ENCODE measurements around the gene TEX22.
A peak's percentile ranks its signal among the peaks of the same experiment; 100 is the strongest.

Gene TEX22

DNA sequence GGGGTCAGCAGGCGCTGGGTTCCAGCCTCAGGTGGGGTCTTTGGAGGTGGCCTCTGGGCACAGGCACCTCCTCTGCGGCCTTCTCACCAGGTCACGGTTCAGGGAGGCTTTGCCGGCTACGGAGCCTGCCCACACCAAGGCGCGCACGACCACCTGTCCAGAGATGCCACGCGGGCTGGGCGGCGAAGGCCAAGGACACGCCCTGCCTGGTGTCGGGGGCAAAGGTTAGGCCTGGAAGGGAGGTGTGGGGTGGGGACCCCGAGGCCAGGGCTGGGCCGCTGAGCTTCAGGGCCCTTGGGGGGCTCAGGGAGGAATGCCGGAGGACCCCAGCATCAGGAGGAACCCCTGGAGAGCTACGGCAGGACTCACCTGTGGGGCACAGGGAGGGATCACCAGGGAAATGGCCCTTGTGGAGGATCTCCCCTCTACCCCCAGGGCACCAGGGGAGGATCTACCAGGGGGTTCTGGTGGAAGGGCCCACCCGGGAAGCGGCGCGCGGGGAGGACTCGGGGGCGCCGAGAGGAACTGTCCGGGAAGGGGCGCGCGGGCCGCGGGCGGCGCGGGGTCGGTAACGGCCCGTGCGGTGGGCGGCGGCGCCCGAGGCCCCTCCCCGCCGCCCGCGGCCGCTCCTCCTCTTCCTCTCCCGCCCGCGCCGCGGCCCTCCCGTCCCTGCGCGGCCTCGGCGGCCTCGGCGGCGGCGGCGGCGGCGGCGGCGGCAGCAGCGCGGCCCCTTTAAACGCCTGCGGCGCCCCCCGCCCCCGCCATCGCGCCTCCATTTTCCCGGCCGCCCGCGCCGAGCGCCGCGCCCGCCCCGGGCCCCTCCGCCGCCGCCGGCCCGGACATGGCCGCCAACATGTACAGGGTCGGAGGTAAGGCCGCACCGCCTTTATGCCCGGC, 21.1 kb downstream of the TEX22 start, which contains the start of gene MTA1:
MTA1 (plus strand) TSS at position 633 of the 897 bp plus-strand sequence; CDS start at position 842, 209 bp downstream.
- DNase-seq (ENCODE audit: extremely low spot score), result peak; percentile 76
- ChIA-PET CTCF (no interaction called here), POLR2A (interaction anchor here (1.0 kb wide), 1 partner anchor 70 kb away, joined by 7 read pairs; no protein-coding TSS in a partner anchor)
- TF ChIP-seq FOXK2 (IDR thresholded peaks at IDR 0.05), result no peak
- no peak for TF ChIP-seq CTBP1 (IDR thresholded peaks at IDR 0.05; ENCODE audit: borderline replicate concordance)
- TF ChIP-seq, protein P1, sequence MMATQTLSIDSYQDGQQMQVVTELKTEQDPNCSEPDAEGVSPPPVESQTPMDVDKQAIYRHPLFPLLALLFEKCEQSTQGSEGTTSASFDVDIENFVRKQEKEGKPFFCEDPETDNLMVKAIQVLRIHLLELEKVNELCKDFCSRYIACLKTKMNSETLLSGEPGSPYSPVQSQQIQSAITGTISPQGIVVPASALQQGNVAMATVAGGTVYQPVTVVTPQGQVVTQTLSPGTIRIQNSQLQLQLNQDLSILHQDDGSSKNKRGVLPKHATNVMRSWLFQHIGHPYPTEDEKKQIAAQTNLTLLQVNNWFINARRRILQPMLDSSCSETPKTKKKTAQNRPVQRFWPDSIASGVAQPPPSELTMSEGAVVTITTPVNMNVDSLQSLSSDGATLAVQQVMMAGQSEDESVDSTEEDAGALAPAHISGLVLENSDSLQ (IDR thresholded peaks at IDR 0.05), result no peak
- TF ChIP-seq LEF1 (IDR thresholded peaks at IDR 0.05; ENCODE audit: borderline replicate concordance), result no peak
- TF ChIP-seq L3MBTL2 (conservative IDR thresholded peaks at IDR 0.05), result no peak
- no peak for TF ChIP-seq NFRKB (IDR thresholded peaks at IDR 0.05)
- TF ChIP-seq BHLHE40 (IDR thresholded peaks at IDR 0.05; ENCODE audit: borderline replicate concordance), result no peak
- TF ChIP-seq TARDBP (IDR thresholded peaks at IDR 0.05), result no peak
- TF ChIP-seq FOXA1 (IDR thresholded peaks at IDR 0.05), result no peak
- TF ChIP-seq SUZ12 (IDR thresholded peaks at IDR 0.05), result no peak
- no peak for TF ChIP-seq FOXM1 (IDR thresholded peaks at IDR 0.05; ENCODE audit: borderline replicate concordance)
- no peak for TF ChIP-seq SP1 (IDR thresholded peaks at IDR 0.05)
- no peak for TF ChIP-seq ELF4 (IDR thresholded peaks at IDR 0.05)
- TF ChIP-seq ZNF384 (IDR thresholded peaks at IDR 0.05), result no peak
- no peak for TF ChIP-seq HDGF (IDR thresholded peaks at IDR 0.05; ENCODE audit: borderline replicate concordance)
- TF ChIP-seq ARNT (IDR thresholded peaks at IDR 0.05), result no peak

DNA sequence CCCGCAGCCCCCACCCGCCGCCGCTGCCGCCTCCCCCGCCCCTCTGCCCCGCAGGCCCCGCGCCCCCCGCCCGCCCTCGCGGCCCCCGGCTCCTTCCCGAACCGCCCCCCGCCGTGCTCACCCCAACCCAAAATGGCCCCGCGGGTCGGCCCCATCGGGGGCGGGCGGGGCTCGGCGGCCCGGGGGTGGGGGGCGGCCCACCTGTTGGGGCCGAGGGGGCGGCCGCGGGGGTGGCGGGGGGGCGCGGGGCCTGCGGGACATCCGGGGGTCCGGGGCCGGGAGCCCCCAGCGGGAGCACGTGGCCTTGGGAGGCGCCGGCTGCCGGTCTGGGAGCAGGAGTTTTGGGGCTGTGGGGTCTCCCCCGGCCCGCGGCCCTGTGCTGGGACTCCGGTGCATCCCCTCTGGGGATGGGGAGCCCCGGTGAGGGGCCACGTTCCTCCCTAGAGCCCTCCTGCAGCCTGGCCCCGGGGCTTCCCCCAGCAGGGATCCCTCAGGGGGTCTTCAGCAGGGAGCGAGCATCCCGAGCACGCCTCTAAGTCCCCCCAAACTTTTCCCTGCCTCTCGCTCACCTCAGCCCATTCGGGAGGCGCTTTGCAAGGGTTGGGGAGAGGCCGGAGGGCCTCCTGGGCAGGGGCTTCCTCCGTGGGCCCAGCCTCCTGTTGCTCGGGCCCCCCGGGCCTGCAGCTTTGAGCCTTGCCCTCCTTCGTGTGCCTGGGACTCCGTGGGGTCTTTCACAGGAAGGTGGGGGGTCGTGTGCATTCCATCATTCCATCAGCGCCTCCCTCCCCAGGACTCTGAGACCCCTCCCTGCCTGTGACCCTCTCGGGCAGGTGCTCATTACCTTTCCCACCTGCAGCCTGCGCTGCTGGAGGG, 22.0 kb downstream of the TEX22 start:
- CTCF ChIA-PET, result no interaction called here
- peak; percentile 41 for DNase-seq (ENCODE audit: extremely low spot score)
- TF ChIP-seq FOXM1 (IDR thresholded peaks at IDR 0.05; ENCODE audit: borderline replicate concordance) (no peak), ZNF384 (IDR thresholded peaks at IDR 0.05) (no peak), FOXA1 (IDR thresholded peaks at IDR 0.05) (no peak), L3MBTL2 (conservative IDR thresholded peaks at IDR 0.05) (no peak), CTBP1 (IDR thresholded peaks at IDR 0.05; ENCODE audit: borderline replicate concordance) (no peak), ELF4 (IDR thresholded peaks at IDR 0.05) (no peak), SP1 (IDR thresholded peaks at IDR 0.05) (no peak), ARNT (IDR thresholded peaks at IDR 0.05) (no peak), HDGF (IDR thresholded peaks at IDR 0.05; ENCODE audit: borderline replicate concordance) (no peak), FOXK2 (IDR thresholded peaks at IDR 0.05) (no peak), SUZ12 (IDR thresholded peaks at IDR 0.05) (no peak)
- TF ChIP-seq, protein P1 (IDR thresholded peaks at IDR 0.05), result no peak
- POLR2A ChIA-PET, result no interaction called here

DNA sequence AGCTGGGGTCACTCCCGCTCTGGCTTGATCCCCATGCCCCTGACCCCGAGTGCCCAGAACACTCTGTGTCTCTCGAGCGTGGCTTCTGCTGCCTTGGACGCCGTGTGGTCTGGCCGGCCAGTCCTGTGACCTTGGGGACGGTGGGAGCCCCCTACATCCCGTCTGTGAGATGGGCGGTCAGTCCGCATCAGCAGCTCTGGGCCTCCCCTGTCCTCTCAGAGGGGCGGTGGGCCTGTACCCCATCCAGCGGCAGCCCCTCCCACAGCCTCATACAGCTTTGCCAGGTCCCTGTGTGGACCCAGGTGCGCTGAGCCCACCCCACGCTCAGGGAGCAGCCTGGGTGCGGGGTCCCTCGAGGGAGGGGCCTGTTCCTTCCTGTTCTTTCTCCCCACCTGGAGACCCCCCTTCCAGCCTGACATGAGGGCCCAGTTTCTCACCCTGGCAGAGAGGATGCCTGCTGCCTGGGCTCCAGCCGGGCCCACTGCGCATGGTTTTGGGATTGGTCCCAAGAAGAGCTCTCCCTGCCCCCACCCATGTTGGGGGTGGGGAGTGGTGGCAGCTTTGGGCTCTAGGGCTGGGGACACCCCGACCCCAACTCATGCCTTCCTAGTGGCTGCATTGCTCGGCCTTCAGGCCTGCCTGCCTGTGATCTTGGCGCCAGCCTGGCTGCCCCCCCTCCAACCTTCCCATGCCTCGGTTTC, 22.8 kb downstream of the TEX22 start:
- no peak for DNase-seq (ENCODE audit: extremely low spot score)
- TF ChIP-seq NFRKB (IDR thresholded peaks at IDR 0.05), result no peak
- TF ChIP-seq ARNT (IDR thresholded peaks at IDR 0.05), result no peak
- no peak for TF ChIP-seq L3MBTL2 (conservative IDR thresholded peaks at IDR 0.05)
- TF ChIP-seq ZNF384 (IDR thresholded peaks at IDR 0.05), result no peak
- TF ChIP-seq SUZ12 (IDR thresholded peaks at IDR 0.05), result no peak
- TF ChIP-seq, protein P1 (IDR thresholded peaks at IDR 0.05), result no peak
- no peak for TF ChIP-seq SP1 (IDR thresholded peaks at IDR 0.05)
- no peak for TF ChIP-seq LEF1 (IDR thresholded peaks at IDR 0.05; ENCODE audit: borderline replicate concordance)
- no peak for TF ChIP-seq FOXM1 (IDR thresholded peaks at IDR 0.05; ENCODE audit: borderline replicate concordance)
- TF ChIP-seq FOXK2 (IDR thresholded peaks at IDR 0.05), result no peak
- no peak for TF ChIP-seq TARDBP (IDR thresholded peaks at IDR 0.05)
- TF ChIP-seq HDGF (IDR thresholded peaks at IDR 0.05; ENCODE audit: borderline replicate concordance), result no peak
- ChIA-PET CTCF (no interaction called here), POLR2A (interaction anchor here (0.9 kb wide), 1 partner anchor 69 kb away, joined by 4 read pairs; no protein-coding TSS in a partner anchor)

DNA sequence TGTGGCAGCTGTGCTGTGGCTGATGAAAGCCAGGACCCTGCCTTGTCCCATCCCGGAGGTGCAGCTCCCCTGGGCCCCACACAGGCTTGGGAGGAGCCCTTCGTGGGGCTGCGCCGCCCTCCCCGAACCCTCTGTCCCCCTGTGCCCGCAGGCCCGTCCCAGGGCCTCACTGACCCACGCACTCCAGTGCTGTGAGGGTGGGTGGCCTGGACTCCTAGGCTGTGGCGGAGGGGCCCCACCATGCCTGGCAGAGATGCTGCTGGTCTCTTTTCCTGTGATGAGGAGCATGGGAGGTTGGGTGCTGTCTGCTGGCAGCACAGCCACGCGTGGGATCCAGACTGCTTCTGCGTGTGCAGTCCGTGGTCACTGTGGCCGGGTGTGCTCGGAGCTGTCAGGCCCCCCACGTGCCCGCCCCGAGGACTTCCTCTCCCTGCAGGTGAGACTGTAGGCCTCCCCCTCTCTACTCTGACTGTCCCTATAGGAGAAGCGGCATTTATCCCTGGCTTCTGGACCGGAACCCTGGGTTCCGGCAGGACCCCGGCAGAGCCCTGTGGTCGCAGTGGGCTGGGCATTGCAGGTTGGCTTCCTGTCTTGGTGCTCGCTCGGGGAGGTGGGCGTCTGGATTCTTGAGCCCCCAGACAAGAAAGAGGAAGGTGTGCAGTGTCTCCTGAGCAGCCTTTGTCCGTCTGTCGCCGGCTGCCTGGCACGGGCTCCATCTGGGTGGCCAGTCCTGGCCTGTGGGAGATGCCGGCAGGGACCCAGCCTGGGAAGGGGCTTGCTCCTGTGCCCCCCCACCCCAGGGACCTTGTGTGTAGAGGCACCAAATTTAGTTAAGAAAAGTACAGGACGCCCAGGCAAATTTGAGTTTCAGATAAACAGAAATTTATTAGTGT, 23.6 kb downstream of the TEX22 start:
- CTCF ChIA-PET, result no interaction called here
- POLR2A ChIA-PET, result interaction anchor here (0.9 kb wide), 1 partner anchor 68 kb away, joined by 4 read pairs; no protein-coding TSS in a partner anchor
- TF ChIP-seq, protein P1 (IDR thresholded peaks at IDR 0.05), result no peak
- TF ChIP-seq CTBP1 (IDR thresholded peaks at IDR 0.05; ENCODE audit: borderline replicate concordance), result no peak
- TF ChIP-seq ZNF384 (IDR thresholded peaks at IDR 0.05), result no peak
- TF ChIP-seq BHLHE40 (IDR thresholded peaks at IDR 0.05; ENCODE audit: borderline replicate concordance), result no peak
- TF ChIP-seq FOXK2 (IDR thresholded peaks at IDR 0.05), result no peak
- no peak for TF ChIP-seq FOXA1 (IDR thresholded peaks at IDR 0.05)
- TF ChIP-seq FOXM1 (IDR thresholded peaks at IDR 0.05; ENCODE audit: borderline replicate concordance), result no peak
- no peak for TF ChIP-seq HDGF (IDR thresholded peaks at IDR 0.05; ENCODE audit: borderline replicate concordance)
- no peak for TF ChIP-seq ELF4 (IDR thresholded peaks at IDR 0.05)
- no peak for TF ChIP-seq SUZ12 (IDR thresholded peaks at IDR 0.05)
- TF ChIP-seq L3MBTL2 (conservative IDR thresholded peaks at IDR 0.05), result no peak
- DNase-seq (ENCODE audit: extremely low spot score), result no peak
